Esophagus muscularis mucosa (tissue), 4 donors: Measurements from ENCODE around the gene PTPRN2.

Source experiments
- CTCF ChIP-seq, 3 experiments: fragments of 200-600 bp in 2 of 3; fragments of 450-650 bp in 1 of 3; sonication (generic) in 2 of 3; IDR thresholded peaks; one replicate each; pipeline ENCODE4 v1.5.1; 2017 to 2019; ENCODE audit warnings: antibody characterized with exemption in 3 of 3, mild to moderate bottlenecking in 2 of 3, moderate library complexity in 1 of 3
- EP300 ChIP-seq: sonication (generic); formaldehyde crosslinking; IDR thresholded peaks from one replicate; pipeline ENCODE4 v1.6.1; 2017; ENCODE audit warnings: antibody characterized with exemption
- POLR2A ChIP-seq: fragments of 450-650 bp; IDR thresholded peaks from one replicate; pipeline ENCODE4 v1.6.1; 2017; ENCODE audit warnings: antibody characterized with exemption, moderate library complexity, mild to moderate bottlenecking, low read depth
- POLR2AphosphoS5 ChIP-seq, 2 donors: sonication (generic); formaldehyde crosslinking; IDR thresholded peaks; one replicate each; pipeline ENCODE4 v1.6.1; 2017; ENCODE audit warnings: antibody characterized with exemption in 2 of 2

GRCh38 chr7:157611341-157611740 is 976.3 kb downstream of the PTPRN2 start:
- TF ChIP-seq CTCF (IDR thresholded peaks at IDR 0.05) (no peak), POLR2A (no peak), EP300 (no peak), POLR2AphosphoS5 (IDR thresholded peaks at IDR 0.05) (no peak)
